Osteocyte (in vitro differentiated cells): Measurements from ENCODE around the gene MED29. TPM values are rescaled to one million over a fixed set of nuclear protein-coding genes. Genes with fewer than 3 reads are reported as not detected.

Source experiments
- DNase-seq: peaks from one replicate; pipeline ENCODE4 v3.0.0; 2021; ENCODE audit warnings: mixed read lengths; ENCODE audit not compliant: unreplicated experiment; ENCODE audit errors: extremely low spot score
- H3K27ac Mint-ChIP-seq: one replicate; pipeline ENCODE4 v1.8.0; 2021; ENCODE audit warnings: mild to moderate bottlenecking, mixed read lengths; ENCODE audit not compliant: unreplicated experiment
- H3K27me3 Mint-ChIP-seq: one replicate; pipeline ENCODE4 v1.8.0; 2021; ENCODE audit warnings: mixed read lengths; ENCODE audit not compliant: unreplicated experiment
- H3K36me3 Mint-ChIP-seq: one replicate; pipeline ENCODE4 v1.8.0; 2021; ENCODE audit warnings: mixed read lengths; ENCODE audit not compliant: unreplicated experiment
- H3K4me1 Mint-ChIP-seq: one replicate; pipeline ENCODE4 v1.8.0; 2021; ENCODE audit warnings: mixed read lengths; ENCODE audit not compliant: unreplicated experiment
- H3K4me3 Mint-ChIP-seq: one replicate; pipeline ENCODE4 v1.8.0; 2021; ENCODE audit warnings: mild to moderate bottlenecking, moderate library complexity, mixed read lengths; ENCODE audit not compliant: unreplicated experiment
- H3K9me3 Mint-ChIP-seq: one replicate; pipeline ENCODE4 v1.8.0; 2021; ENCODE audit warnings: mixed read lengths; ENCODE audit not compliant: unreplicated experiment
- CTCF ChIP-seq: fragments of 200-600 bp; sonication (generic); IDR thresholded peaks from 2 replicates; pipeline ENCODE4 v1.5.0; 2021; ENCODE audit warnings: antibody characterized with exemption, mild to moderate bottlenecking, moderate library complexity
- total RNA-seq: library from RNA; stranded (reverse); gene quantifications from 2 replicates; pipeline ENCODE4 v1.2.1, GENCODE V29; 2021

The MED29 gene
- total RNA-seq, 1 donor from 2014 or later = 37.1 TPM

GRCh38 chr19:39416152-39417120 is 25.3 kb downstream of the MED29 start:
- H3K4me1 Mint-ChIP-seq = peaks cover 34% of the 10 kb centered on the region
- no peak for TF ChIP-seq CTCF
- no peak overlapping the region for H3K27ac Mint-ChIP-seq
- no peak for DNase-seq
- H3K36me3 Mint-ChIP-seq = peaks cover 13% of the 10 kb centered on the region
- H3K27me3 Mint-ChIP-seq = no peaks in the 10 kb centered on the region
- H3K9me3 Mint-ChIP-seq = no peaks in the 10 kb centered on the region
- no peak overlapping the region for H3K4me3 Mint-ChIP-seq

- Mint-ChIP-seq H3K4me1 (peaks cover 31% of the 10 kb centered on the region), H3K9me3 (no peaks in the 10 kb centered on the region), H3K27ac (no peak overlapping the region), H3K27me3 (no peaks in the 10 kb centered on the region), H3K4me3 (no peak overlapping the region), H3K36me3 (peaks cover 18% of the 10 kb centered on the region)
- TF ChIP-seq CTCF = no peak
- DNase-seq = no peak
These were observed 26.4 kb downstream of the MED29 start for GRCh38 chr19:39417463-39418181.

GRCh38 chr19:39419003-39419402 is 27.8 kb downstream of the MED29 start:
- DNase-seq = no peak
- Mint-ChIP-seq H3K36me3 (peaks cover 24% of the 10 kb centered on the region), H3K4me3 (no peak overlapping the region), H3K27me3 (no peaks in the 10 kb centered on the region), H3K9me3 (no peaks in the 10 kb centered on the region), H3K4me1 (peaks cover 29% of the 10 kb centered on the region), H3K27ac (no peak overlapping the region)
- no peak for TF ChIP-seq CTCF

GRCh38 chr19:39420769-39421168 is 29.6 kb downstream of the MED29 start:
- H3K36me3 Mint-ChIP-seq = peaks cover 32% of the 10 kb centered on the region
- H3K27me3 Mint-ChIP-seq = no peaks in the 10 kb centered on the region
- no peaks in the 10 kb centered on the region for H3K9me3 Mint-ChIP-seq
- no peak overlapping the region for H3K4me3 Mint-ChIP-seq
- no peak for DNase-seq
- no peak for TF ChIP-seq CTCF
- H3K27ac Mint-ChIP-seq = no peak overlapping the region
- H3K4me1 Mint-ChIP-seq = peaks cover 14% of the 10 kb centered on the region

- DNase-seq = no peak
- peaks cover 39% of the 10 kb centered on the region for H3K36me3 Mint-ChIP-seq
- no peaks in the 10 kb centered on the region for H3K27me3 Mint-ChIP-seq
- no peak for TF ChIP-seq CTCF
- H3K27ac Mint-ChIP-seq = no peak overlapping the region
- no peak overlapping the region for H3K4me3 Mint-ChIP-seq
- peaks cover 16% of the 10 kb centered on the region for H3K4me1 Mint-ChIP-seq
- no peaks in the 10 kb centered on the region for H3K9me3 Mint-ChIP-seq
These were observed 30.8 kb downstream of the MED29 start for GRCh38 chr19:39422020-39422419.
